ENCODE measurements around the gene CARMIL3. TPM values are rescaled to one million over a fixed set of nuclear protein-coding genes. Genes with fewer than 3 reads are reported as not detected.

CARMIL3 gene
- total RNA-seq, 2 experiments from 2014 or later = 0.63 to 0.83 TPM

DNA sequence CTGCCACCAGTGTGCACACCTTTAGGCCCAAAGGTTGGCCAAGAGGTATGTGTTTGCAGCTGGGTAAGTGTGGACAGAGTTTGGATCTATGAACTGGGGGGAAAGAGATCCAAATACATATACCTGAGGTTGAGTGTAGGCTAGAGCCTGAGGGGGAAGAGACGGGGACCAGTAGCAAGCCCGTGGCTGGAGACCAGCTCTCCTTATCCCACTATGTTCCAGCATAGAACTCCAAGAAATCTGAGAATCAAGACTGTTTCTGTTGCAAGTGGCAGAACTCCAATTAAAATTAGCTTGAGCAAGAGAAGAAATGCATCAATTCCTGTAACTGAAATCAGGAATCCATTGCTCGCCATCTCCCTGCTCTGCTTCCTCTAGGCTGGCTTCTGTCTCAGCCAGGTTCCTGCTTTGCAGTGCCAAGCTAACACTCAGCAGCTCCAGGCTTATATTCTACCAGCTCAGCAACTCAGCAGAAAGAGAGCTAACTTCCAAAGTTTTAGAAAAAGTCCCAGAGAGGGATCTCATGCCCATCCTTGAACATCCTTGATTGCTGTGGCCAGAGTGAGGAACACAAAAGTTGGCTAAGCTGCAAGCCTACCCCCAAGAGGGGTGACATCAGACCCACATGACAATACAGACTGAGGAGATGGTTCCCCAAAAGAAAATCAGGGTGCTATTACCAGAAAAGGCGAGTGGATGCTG, 40.8 kb downstream of the CARMIL3 start:
- peak overlapping the region; percentile 95 for H3K27ac Mint-ChIP-seq
- TF ChIP-seq, protein P1, sequence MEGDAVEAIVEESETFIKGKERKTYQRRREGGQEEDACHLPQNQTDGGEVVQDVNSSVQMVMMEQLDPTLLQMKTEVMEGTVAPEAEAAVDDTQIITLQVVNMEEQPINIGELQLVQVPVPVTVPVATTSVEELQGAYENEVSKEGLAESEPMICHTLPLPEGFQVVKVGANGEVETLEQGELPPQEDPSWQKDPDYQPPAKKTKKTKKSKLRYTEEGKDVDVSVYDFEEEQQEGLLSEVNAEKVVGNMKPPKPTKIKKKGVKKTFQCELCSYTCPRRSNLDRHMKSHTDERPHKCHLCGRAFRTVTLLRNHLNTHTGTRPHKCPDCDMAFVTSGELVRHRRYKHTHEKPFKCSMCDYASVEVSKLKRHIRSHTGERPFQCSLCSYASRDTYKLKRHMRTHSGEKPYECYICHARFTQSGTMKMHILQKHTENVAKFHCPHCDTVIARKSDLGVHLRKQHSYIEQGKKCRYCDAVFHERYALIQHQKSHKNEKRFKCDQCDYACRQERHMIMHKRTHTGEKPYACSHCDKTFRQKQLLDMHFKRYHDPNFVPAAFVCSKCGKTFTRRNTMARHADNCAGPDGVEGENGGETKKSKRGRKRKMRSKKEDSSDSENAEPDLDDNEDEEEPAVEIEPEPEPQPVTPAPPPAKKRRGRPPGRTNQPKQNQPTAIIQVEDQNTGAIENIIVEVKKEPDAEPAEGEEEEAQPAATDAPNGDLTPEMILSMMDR (IDR thresholded peaks at IDR 0.05) = no peak
- ChIA-PET CTCF (interaction anchor here (0.8 to 11.2 kb wide), 9 partner anchors 12 to 339 kb away, joined by 3 to 345 read pairs (median 31); partner anchors contain the start of genes CARMIL3, CPNE6, DCAF11 and IRF9), POLR2A (interaction anchor here (0.7 to 9.0 kb wide), 8 partner anchors 10 to 68 kb away, joined by 3 to 80 read pairs (median 25); partner anchors contain the start of genes DCAF11, IRF9, NRL and PSME1)
- ATAC-seq (no peak), DNase-seq (no peak)
- intact Hi-C loops (cut with micrococcal nuclease) = loop anchor here (5.0 kb wide), 1 partner anchor 80 kb away; no protein-coding TSS in a partner anchor
- H3K9me3 Mint-ChIP-seq = no peaks in the 10 kb centered on the region
- H3K4me1 Mint-ChIP-seq (ENCODE audit: low read depth) = peaks cover 24% of the 10 kb centered on the region
- H3K36me3 Mint-ChIP-seq (ENCODE audit: low read depth) = peaks cover 21% of the 10 kb centered on the region
- peak overlapping the region; percentile 93 for H3K4me3 Mint-ChIP-seq
- H3K27me3 Mint-ChIP-seq = no peaks in the 10 kb centered on the region

DNA sequence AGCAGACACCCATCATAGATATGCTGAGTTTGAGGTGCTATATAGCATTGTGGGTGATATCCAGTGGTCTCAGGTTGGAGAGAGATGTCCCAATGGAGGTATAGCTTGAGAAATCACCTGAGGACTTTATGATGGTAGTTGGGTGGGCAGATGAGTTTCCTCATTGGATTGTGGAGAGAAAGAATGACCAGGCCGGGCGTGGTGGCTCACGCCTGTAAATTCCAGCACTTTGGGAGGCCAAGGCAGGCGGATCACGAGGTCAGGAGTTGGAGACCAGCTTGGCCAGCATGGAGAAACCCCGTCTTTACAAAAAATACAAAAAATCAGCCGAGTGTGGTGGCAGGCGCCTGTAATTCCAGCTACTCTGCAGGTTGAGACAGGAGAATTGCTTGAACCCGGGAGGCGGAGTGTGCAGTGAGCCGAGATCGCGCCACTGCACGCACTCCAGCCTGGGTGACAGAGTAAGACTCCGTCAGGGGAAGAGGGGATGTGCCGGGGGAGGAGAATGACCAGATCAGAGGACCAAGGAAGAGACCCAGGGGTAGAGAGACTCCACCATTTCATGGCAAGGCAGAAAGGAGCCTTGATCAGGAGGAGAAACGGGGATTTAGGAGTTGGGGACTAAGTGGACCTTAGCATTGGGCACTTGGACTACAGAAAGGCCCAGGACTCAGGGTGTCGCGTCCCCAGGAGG, 41.5 kb downstream of the CARMIL3 start:
- no peaks in the 10 kb centered on the region for H3K9me3 Mint-ChIP-seq
- H3K36me3 Mint-ChIP-seq (ENCODE audit: low read depth) = peaks cover 26% of the 10 kb centered on the region
- intact Hi-C loops (cut with micrococcal nuclease) = loop anchor here (5.0 kb wide), 1 partner anchor 81 kb away; no protein-coding TSS in a partner anchor
- no peak for DNase-seq
- H3K4me1 Mint-ChIP-seq (ENCODE audit: low read depth) = peaks cover 24% of the 10 kb centered on the region
- peak overlapping the region; percentile 93 for H3K4me3 Mint-ChIP-seq
- POLR2A ChIA-PET = interaction anchor here (0.7 to 9.0 kb wide), 10 partner anchors 11 to 68 kb away, joined by 3 to 80 read pairs (median 24); partner anchors contain the start of genes DCAF11, EMC9, IRF9 and NRL
- peak overlapping the region; percentile 95 for H3K27ac Mint-ChIP-seq
- CTCF ChIA-PET = interaction anchor here (1.0 to 11.2 kb wide), 10 partner anchors 13 to 122 kb away, joined by 3 to 345 read pairs (median 29); partner anchors contain the start of genes CARMIL3, CPNE6, DCAF11 and IRF9
- TF ChIP-seq, protein P1 (IDR thresholded peaks at IDR 0.05) = no peak
- ATAC-seq = no peak
- H3K27me3 Mint-ChIP-seq = no peaks in the 10 kb centered on the region

DNA sequence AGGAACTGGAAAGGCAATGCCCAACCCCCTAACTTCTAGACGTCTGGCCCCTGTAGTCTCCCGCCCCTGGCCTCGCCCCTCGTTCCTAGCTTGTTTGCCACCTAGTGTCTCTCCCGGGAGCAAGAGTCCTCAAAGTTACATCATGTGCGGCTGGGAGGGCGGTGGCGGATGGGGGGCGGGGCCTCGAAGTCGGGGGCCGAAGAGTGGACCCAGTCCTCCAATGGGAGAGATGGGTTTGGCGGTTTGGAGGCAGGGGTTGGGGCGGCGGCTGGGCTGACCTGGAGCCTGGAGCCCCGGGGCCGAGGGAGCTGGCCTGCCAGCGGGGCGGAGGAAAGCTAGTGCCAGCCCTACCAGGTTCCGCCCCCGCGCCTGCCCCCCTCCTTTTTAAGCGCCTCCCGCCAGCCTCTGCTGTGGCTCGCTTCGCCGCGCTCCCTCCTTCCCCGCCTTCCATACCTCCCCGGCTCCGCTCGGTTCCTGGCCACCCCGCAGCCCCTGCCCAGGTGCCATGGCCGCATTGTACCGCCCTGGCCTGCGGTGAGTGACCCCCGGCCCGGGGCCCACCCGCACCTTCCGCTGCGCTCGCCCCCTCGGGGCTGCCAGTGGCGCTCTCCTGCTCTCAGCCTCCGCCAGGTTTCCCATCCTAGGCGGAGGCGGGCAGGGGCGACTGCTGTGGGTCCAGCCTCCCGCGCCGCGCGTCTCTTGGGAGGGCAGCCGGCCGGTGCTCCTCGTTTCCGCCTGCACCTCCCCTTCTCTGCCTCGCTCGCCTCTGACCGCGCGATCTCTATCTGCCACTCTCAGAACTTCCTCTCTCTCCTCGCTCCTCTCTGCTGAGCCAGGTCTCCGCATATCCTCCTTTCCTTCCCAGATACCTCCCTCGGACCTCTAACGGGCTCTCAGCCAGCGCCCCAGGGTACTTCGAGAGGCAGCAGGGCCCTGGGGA, 42.4 kb downstream of the CARMIL3 start, which contains the start of gene PCK2:
PCK2 (plus strand) TSS at position 411 of the 940 bp plus-strand sequence; CDS start at position 506, 95 bp downstream.
- Mint-ChIP-seq H3K4me1 (ENCODE audit: low read depth) (peaks cover 24% of the 10 kb centered on the region), H3K4me3 (peak within 1 kb of the TSS; percentile 93), H3K27me3 (no peaks in the 10 kb centered on the region), H3K9me3 (no peaks in the 10 kb centered on the region), H3K27ac (peak within 1 kb of the TSS; percentile 95), H3K36me3 (ENCODE audit: low read depth) (peaks cover 28% of the 10 kb centered on the region)
- intact Hi-C loops (cut with micrococcal nuclease) = loop anchor here (5.0 kb wide), 1 partner anchor 82 kb away; no protein-coding TSS in a partner anchor
- peak; percentile 91 for DNase-seq
- ChIA-PET POLR2A (interaction anchor here (0.6 to 9.0 kb wide), 22 partner anchors 8 to 774 kb away, joined by 3 to 80 read pairs (median 4); partner anchors contain the start of genes DCAF11, EMC9, IRF9 and NRL), CTCF (interaction anchor here (1.0 to 11.2 kb wide), 12 partner anchors 8 to 123 kb away, joined by 3 to 345 read pairs (median 16); partner anchors contain the start of genes CARMIL3, CPNE6, DCAF11 and IRF9)
- ATAC-seq = peak; percentile 75
- TF ChIP-seq, protein P1 (IDR thresholded peaks at IDR 0.05) = no peak

DNA sequence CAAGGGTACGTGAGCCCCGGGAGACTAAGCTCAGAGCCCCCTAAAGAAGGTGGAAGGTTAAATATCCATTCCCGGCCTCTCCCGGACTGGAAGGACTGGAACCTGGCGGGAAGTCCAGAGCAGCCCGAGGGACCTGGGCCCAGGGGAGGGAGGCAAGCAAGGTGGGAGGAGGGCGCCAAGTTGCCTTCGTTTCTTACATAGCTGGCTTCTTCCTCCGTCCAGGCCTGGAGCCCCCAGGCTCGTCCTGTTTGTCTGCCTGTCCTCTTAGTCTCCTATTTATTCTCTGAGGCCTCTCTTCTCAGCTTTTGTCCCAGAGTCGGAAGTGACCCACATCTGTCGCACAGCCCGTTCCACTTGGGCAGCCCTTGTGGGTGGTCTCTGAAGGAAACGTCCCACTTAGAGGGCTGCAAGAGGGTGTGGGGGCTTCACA, 43.0 kb downstream of the CARMIL3 start:
- no peaks in the 10 kb centered on the region for H3K27me3 Mint-ChIP-seq

More for the DNA sequence above, 43.0 kb downstream of the CARMIL3 start:
- ATAC-seq (no peak), DNase-seq (peak; percentile 34)
- TF ChIP-seq, protein P1 (IDR thresholded peaks at IDR 0.05) = no peak
- H3K9me3 Mint-ChIP-seq = no peaks in the 10 kb centered on the region
- POLR2A ChIA-PET = interaction anchor here (0.6 to 9.0 kb wide), 22 partner anchors 9 to 774 kb away, joined by 3 to 80 read pairs (median 4); partner anchors contain the start of genes DCAF11, EMC9, IRF9 and NRL
- peak overlapping the region; percentile 93 for H3K4me3 Mint-ChIP-seq
- peaks cover 24% of the 10 kb centered on the region for H3K4me1 Mint-ChIP-seq (ENCODE audit: low read depth)
- H3K27ac Mint-ChIP-seq = peak overlapping the region; percentile 95
- peaks cover 35% of the 10 kb centered on the region for H3K36me3 Mint-ChIP-seq (ENCODE audit: low read depth)
- CTCF ChIA-PET = interaction anchor here (1.1 to 11.2 kb wide), 9 partner anchors 8 to 124 kb away, joined by 3 to 345 read pairs (median 5); partner anchors contain the start of genes DCAF11 and NRL
- intact Hi-C loops (cut with micrococcal nuclease) = loop anchor here (5.0 kb wide), 1 partner anchor 83 kb away; no protein-coding TSS in a partner anchor
